Effector CD4-positive, alpha-beta T cell (primary cell): Measurements from ENCODE around the gene CRK.
"Not testable (repeated sequence)": the region's sequence is repeated elsewhere in the genome, so short reads cannot be mapped to it uniquely, and the experiment has no call there.

Source experiments
- DNase-seq: peaks from one replicate; pipeline ENCODE4 v3.0.0-alpha.2; 2020

Gene CRK

DNA sequence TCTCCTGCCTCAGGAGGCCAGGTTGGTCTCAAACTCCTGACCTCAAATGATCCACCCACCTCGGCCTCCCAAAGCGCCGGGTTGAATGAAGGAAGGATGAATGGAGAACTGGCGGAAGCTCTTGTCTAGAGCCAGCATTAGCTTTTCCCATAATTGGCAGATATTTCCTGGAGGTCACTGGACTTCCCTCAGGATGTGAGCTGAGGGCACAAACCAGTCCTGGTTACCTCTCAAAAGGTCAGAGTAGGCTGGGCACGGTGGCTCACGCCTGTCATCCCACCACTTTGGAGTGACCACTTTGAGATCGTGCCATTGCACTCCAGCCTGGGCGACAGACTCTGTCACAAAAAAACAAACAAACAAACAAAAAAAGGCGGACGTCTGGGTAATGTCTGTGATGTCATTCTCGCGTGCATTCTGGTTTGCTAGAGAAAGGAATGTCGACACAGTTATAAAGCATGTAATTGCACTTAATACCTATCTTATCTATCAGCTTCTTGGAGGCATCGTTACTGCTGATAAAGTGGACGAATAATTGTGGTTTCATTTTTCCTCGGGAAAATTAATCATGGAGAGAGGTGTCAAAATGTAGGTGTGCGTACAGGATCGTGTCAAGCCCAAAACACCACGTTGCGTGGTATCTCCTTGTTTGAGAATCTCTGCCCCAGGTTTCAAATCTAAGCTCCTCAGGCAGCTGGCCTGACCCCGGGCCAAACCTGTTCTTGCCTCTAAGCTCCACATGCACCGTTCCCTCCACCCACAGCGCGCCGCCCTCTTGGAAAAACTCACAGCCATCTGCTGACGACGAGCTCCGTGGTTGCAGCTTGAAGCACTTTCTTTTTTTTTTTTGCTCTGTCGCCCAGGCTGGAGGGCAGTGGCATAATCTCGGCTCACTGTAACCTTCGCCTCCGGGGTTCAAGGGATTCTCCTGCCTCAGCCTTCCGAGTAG, 6.4 kb upstream of the CRK start:
- DNase-seq: no peak

GRCh38 chr17:1461198-1461944, 5.3 kb upstream of the CRK start:
- no peak for DNase-seq

DNA sequence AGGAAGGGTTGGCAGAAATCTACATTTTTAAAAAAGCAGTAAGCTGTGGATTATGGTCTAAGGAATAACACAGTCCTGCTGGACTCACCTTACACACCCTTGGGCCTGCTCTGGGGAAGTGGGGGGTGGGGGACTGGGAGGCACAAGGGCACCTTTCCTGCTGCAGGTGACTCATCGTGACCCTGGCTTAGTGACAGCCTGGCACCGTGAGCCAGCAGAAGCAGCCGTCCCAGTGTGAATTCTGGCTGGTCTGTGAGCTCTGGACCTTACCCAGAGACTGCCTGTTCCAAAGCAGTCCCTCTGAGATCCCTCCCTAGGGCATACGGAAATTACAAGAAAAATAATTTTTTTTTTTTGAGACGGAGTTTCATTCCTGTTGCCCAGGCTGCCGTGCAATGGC, 4.2 kb upstream of the CRK start:
- no peak for DNase-seq

- no peak for DNase-seq
Observed at GRCh38 chr17:1455291-1455796, 688 bp downstream of the CRK start.

DNA sequence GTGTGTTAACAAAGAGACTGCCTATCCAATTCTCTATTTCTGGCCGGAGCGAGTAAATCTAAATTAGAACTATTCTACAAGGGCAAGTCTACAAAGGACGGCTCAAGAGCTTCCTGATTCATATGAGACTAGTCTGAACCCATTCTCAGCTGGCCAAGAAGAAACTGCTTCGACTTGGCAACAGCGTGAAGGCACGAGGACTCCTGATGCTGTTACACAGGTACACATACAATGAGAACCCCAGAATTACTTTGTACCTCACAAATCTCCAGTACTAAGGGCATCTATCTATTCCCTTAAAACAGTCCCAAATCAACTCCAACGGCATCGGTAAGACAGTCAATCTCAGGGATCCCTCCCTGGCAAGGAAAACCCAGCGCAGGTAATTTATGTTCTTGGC, 1.5 kb downstream of the CRK start:
- no peak for DNase-seq

- DNase-seq: not testable (repeated sequence)
Observed at GRCh38 chr17:1453694-1454093, 2.3 kb downstream of the CRK start.

DNA sequence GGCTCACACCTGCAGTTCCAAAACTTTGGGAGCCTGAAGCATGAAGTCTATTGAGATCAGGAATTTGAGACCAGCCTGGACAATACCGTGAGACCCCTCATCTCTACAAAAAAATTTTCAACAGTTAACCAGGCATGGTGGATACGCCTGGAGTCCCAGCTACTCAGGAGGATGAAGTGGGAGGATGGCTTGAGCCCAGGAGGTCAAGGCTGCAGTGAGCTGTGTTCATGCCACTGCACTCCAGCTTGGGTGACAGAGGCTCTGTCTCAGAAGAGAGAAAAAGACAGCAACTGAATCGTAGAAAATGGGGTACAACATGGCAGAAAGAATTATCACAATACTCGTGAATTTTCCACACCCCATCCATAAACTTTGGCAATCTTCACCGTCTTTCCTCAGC, 3.2 kb downstream of the CRK start:
- DNase-seq: no peak

- not testable (repeated sequence) for DNase-seq
Observed at GRCh38 chr17:1450261-1450660, 5.8 kb downstream of the CRK start.

GRCh38 chr17:1449412-1449967, 6.5 kb downstream of the CRK start:
- no peak for DNase-seq

DNA sequence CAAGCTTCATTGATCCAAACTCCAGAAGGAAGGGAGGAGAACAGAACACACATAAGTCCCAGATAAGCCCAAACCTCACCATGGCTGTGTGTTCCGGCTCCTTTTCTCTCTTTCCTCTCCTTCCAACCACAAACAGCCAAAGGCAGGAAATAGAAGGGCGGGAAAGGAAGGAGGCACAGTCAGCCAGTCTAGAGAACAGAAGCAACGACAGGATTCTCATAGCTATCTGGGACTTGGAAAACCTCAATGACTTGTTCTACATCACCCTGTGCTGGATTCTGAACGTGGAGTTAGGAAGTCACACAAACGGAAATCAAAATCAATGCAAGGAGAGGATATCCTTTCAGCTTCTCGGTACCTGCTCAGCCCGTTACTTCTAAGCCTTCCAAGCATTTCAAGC, 9.0 kb downstream of the CRK start:
- DNase-seq: no peak

DNA sequence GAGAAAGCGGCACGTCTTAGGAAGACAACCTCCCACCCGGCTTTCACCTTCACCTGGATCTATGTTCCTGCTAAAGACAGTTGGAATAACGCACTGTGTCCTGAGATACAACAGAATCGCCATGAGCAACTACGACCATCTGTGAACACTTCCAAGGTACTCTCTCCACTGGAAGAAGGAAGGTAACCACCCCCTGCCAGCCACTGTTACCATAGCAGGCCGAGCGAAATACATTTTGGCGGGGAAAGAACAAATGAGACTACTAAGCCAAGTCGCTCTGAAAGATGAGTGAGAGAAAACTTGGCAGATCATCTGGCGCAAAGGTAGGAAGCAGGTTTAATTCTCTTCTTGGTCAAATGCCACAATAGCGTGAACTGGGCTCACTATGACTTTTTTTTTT, 9.8 kb downstream of the CRK start:
- DNase-seq: no peak

- DNase-seq: not testable (repeated sequence)
Observed at GRCh38 chr17:1445695-1446094, 10.3 kb downstream of the CRK start.

DNA sequence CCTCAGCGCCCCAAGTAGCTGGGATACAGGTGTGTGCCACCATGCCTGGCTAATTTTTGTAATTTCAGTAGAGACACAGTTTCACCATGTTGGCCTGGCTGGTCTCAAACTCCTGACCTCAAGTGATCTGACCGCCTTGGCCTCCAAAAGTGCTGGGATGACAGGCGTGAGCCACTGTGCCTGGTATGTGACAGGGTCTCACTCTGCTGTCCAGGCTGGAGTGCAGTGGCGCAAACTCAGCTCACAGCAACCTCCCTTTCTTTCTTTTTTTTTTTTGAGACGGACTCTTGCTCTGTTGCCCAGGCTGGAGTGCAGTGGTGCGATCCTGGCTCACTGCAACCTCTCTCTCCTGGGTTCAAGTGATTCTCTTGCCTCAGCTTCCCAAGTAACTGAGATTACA, 13.3 kb downstream of the CRK start:
- DNase-seq: not testable (repeated sequence)

- DNase-seq: no peak
Observed at GRCh38 chr17:1442187-1442586, 13.8 kb downstream of the CRK start.

DNA sequence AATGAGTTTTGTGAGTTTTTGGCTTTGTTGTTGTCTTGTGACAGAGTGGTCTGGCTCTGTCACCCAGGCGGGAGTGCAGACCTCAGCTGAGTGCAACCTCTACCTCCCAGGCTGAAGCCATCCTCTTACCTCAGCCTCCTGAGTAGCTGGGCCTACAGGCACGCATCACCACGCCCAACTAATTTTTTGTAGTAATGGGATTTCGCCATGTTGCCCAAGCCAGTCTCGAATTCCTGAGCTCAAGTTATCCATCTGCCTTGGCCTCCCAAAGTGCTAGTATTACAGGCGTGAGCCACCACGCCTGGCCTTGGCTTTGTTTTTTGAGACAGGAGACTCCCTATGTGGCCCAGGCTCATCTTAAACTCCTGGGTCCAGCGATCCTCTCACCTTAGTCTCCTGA, 15.1 kb downstream of the CRK start:
- DNase-seq: no peak

DNA sequence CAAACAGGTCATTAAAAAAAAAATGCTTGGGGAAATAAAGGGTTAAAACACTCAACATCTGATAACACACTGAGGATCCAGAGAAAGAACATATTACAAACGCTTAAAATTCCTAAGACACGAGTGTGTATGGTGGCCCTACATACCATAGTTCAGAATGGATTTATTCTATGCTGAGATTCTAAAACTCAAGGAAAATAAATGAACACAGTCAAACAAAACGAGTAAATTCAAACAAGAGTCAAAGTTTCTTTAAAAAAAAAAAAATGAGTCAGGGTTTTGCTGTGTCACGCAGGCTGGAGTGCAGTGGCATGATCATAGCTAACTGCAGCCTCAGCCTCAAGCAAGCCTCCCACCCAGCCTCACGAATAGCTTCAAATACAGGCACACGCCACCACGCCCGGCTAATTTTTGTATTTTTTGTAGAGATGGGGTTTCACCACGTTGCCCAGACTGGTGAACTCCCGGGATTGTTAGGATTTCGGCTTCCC, 17.4 kb downstream of the CRK start:
- DNase-seq: no peak

GRCh38 chr17:1435326-1435725, 20.7 kb downstream of the CRK start:
- no peak for DNase-seq

GRCh38 chr17:1434150-1434549, 21.9 kb downstream of the CRK start:
- no peak for DNase-seq

GRCh38 chr17:1431631-1432104, 24.4 kb downstream of the CRK start:
- no peak for DNase-seq

- no peak for DNase-seq
Observed at GRCh38 chr17:1423456-1424135, 32.4 kb downstream of the CRK start.

DNA sequence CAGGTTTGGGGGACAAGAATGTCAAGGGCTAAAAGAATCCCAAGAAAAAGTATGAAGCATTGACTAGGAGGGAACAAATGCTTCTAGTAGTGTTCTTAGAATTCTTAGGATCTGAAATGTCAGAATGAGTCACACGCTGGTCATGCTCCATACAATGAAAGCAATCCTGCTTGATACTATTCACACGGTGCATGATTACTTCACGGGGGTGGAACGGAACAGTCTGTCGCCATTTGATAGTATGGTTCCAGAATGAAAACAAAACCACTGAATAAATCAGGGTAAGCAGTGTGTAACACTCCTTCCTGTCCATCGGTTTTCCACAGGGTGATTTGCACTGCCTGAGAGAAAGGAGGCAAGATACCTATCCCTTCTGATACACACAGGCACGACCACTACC, 33.1 kb downstream of the CRK start:
- no peak for DNase-seq

- DNase-seq: no peak
Observed at GRCh38 chr17:1421470-1421869, 34.6 kb downstream of the CRK start.

DNA sequence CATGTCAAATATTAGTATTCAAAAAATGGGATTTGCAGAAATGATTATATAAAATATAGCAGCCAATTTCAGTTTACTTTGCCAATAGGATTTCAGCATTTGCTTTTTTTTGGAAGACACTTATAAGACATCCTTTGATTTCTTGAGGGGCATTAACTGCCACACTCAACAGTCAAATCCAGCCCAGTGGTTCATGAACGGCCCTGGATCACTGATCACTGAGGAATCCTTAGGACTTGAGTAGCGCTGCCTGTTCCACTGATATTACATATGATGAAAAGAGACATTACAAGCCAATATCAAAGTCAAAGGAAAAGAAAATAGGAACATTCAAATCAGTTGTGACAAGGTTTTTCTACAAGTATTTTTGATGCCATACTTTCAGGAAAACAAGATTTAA, 35.1 kb downstream of the CRK start:
- DNase-seq: no peak
